HTR-8/SVneo (cell line): ENCODE measurements around the gene SLC39A11.
A peak's percentile ranks its signal among the peaks of the same experiment; 100 is the strongest.
"Not testable (repeated sequence)": the region's sequence is repeated elsewhere in the genome, so short reads cannot be mapped to it uniquely, and the experiment has no call there.

Source experiments
- DNase-seq: peaks from one replicate; pipeline ENCODE4 v3.0.0; 2011; ENCODE audit warnings: low spot score, mixed read lengths; ENCODE audit not compliant: insufficient read length
- FAIRE-seq: peaks from 2 replicates; lab custom pipeline; 2011; peaks lifted over from hg19 to GRCh38; lab: Jason Lieb, UNC

SLC39A11 gene

DNA sequence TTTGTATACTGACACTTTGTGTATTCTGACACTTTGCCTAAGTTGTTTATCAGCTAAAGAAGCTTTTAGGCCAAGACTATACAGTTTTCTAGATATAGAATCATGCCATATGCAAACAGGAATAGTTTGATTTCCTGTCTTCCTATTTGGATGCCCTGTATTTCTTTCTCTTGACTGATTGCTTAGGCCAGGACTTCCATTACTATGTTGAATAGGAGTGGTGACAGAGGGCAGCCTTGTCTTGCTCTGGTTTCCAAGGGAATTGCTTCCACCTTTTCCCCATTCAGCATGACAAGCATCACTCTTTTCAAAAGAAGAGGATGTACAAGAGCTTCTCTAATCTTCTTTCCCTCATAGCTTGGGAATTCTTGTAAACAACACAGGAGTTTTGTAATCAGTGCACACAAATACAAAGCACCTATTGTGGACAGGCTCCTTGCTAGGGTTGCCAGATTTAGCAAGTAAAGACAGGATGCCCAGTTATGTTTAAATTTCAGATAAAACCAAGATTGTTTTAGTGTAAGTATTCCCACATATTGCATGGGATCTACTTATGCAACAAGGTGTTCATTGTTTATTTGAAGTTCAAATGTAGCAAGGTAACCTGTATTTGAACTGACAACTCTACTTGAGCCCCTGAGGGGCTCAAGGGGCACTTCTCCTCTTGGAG lies 233.5 kb downstream of the SLC39A11 start:
- DNase-seq (no peak), FAIRE-seq (no peak)

DNA sequence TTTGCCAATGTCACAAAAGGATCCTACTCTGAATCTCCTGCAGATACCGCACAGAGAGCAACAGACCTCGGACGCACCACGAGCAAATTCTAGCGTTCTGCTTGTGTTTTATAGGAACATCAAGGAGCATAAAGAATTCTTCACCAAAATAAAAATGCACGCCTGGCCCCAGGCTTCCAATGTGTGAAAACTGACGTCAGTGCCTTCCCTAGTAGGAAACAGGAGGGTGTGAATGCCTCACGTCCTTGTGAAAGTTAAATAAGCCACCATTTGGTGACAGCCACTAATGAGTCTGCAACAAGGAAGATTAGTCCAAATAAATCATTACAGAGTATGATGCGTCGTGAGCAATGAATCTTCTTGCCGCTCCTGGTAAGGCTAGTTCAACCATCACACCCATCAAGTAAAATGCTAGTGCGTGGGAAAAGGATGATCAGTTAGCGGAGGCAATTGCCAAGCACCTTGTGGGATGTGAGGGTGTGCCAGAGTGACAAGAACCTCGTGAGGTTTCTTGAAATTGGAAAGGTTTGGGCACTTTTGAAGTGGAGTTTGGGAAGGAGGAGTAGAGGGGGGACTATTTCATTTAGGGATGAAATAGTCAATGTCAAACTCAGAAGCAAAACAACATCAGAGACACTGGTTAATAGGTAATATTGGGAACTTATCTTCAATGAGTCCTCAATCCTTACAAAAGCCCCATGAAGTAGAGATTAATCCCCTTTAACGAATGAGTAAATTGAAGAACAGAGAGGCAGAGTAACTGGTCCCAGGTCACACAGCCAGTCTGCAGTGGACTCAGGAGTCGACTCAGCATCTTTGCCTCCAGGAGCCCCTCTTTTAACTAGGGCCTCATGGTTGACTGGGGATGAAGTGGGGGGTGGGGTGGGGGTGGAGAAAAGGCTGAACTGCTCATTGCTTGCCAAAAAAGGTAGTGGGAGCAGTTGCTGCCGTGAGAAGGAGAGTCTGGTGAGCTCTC lies 238.8 kb downstream of the SLC39A11 start:
- no peak for FAIRE-seq

DNA sequence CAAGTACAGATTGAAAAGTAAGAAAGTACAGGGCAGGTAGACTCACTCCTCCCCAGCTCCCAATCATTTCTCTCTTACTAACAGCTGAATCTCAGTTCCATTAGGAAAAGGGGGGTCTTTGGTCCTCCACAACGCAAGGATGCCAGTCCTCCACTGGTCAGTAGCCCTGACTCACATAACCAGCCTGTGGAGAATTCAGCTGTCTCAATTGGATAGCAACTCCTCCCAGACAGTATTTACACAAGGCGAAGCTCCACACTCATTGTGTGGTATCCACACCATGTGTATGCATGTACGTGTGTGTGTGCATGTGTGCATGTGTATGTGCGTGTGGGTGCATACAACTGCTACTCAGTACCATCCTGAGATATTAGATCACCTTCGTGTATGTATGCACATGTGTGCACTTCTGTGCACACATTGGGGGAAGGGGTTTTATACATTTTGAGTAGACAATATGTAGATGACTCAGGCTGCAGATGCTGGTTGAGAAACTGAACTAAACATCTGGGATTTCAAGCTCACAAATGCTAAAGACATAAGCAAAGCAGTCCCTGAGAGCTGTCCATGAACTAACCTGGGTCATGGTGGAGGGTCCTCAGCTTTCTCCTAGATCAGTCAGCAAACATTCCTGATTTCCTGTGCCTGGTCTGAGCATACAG lies 240.1 kb downstream of the SLC39A11 start:
- no peak for DNase-seq

More for the DNA sequence above, 238.8 kb downstream of the SLC39A11 start:
- no peak for DNase-seq

DNA sequence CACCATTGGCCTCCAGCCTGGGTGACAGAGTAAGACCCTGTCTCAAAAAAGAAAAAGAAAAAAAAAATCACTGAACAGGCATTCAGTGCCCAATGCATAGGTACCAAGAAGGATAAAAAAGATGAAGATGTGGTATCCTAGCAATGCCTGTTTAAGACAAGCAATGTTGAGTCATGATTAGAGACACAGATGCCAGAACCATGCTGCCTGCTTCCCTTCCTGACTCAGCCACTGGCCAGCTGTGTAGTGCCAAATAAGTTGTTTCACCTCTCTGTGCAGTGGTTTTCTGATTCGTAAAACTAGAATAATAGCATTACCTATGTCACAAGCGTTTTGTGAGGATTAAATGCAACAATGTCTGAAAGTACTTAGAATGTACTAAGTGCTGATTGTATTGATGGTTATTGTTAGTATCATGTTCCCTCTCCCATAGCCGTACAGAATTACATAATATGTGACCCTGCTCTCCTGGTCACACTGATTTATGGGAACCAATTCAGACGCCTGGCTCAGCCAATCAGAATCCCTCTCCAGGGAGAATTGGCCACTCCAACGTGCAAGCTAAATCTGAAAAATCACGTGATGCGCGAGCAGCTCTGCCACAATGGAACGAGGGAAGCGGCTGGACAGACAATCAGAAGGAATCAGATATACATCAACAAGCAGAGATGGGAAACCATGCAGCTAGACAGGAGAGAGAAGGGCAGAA lies 241.9 kb downstream of the SLC39A11 start:
- DNase-seq (no peak), FAIRE-seq (no peak)

More for the DNA sequence above, 240.1 kb downstream of the SLC39A11 start:
- peak; percentile 4 for FAIRE-seq

DNA sequence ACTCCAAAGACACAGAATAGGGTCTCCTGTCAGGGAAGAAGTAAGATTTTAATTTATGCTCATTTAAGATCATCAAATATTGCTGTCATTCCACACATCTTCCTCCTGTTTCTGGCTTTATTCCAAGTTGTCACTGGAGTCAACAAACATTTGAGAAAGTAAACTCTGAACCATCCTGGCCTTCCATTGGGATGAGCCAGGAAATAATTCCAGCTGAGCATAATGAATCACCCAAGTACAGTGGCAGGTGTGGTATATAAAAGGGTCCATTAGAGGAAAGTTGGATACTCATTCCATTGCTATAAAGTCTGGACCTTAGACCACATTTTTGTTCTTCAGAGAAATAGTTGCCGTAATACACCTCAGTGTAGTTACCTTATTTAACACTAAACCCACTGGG lies 246.1 kb downstream of the SLC39A11 start:
- FAIRE-seq = no peak

DNA sequence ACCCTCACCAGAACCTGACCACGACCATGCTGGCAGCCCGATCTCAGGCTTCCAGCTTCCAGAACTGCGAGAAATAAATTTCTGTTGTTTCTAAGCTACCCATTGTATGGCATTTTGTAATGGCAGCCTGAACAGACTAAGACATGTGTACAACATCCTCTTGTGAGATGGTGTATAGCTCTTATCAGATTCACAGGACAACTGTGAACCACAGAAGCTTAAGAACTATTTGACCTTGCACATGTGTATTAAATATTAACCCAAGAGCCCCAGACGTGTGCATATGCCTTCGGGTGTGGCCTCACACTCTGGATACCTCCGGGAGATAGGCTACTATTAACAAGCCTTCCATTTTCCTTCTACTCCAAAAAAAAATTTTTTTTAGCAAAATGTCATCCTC lies 248.9 kb downstream of the SLC39A11 start:
- FAIRE-seq (no peak), DNase-seq (no peak)

More for the DNA sequence above, 246.1 kb downstream of the SLC39A11 start:
- DNase-seq = no peak

DNA sequence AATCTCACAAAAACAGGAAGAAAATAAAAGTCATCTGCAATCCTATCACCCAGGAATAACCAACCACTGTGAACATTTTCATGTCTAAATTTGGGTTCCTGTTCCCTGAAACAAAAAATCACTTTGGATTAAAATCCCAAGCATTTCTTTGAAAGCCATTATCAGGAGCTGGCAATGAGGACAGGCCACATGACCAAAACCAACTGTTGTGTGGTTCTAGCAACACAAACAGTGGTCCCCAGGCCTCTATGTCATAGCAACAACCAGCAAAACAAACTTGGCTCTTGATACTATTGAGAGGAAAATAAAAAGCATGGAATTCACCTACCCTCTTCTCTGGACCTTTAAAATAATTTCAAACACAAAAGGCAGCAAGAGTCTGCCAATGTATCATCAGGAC lies 252.5 kb downstream of the SLC39A11 start:
- DNase-seq = no peak
- FAIRE-seq = no peak

DNA sequence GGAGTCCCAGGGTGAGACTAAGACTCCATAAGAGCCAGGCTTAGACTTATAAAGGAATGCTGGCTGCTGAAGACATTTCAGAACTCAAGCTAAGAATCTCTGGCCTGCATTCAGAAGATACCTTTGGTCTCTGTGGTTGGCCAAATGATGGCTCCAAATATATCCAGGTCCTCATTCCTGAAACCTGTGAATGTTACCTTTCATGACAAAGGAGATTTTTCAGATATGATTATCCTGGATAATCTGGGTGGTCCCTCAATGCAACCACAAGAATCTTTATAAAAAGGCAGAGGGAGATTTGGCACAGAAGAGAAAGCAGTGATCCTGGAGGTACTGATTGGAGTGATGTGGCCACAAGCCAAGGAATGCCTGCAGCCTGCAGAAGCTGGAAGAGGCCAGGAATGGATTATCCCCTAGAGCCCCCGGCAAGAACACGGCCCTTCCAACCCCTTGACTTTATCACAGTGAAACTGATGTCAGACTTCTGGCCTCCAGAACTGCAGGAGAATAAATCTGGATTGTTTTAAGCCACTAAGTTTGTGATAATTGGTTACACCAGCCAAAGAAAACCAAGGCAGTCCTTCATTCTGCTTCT lies 253.3 kb downstream of the SLC39A11 start:
- FAIRE-seq (no peak), DNase-seq (no peak)

DNA sequence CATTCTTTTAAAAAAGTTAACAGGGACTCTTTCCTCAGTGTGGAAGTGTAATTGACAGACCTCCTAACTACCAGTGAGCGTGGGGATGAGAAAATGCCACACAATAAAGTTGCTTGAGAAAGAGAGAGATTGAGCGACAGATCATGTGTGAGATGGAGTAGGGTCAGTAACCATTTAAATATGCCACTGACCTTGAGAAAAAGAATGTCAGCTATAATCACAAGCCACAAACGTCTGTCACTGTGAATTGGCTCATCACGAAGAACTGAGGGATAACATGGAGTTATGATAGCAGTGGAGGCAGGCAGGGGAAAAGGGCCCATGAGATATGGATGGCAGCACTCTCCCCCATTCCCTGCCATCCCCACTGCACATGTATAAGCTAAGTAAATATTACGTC lies 253.9 kb downstream of the SLC39A11 start:
- peak; percentile 57 for FAIRE-seq
- DNase-seq = no peak

DNA sequence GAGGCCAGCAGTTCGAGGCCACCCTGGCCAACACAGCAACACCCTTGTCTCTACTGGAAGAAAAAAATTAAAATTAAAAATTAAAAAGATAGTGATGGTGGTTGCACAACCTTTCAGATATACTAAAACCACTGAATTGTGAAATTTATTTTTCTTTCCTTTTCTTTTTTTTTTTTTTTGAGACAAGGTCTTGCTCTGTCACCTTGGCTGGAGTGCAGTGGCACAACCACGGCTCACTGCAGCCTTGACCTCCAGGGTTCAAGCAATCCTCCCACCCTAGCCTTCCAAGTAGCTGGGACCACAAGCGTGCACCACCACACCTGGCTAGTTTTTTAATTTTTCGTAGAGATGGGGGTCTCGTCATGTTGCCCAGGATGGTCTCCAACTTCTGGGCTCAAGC lies 254.4 kb downstream of the SLC39A11 start:
- DNase-seq = no peak
- FAIRE-seq = no peak

DNA sequence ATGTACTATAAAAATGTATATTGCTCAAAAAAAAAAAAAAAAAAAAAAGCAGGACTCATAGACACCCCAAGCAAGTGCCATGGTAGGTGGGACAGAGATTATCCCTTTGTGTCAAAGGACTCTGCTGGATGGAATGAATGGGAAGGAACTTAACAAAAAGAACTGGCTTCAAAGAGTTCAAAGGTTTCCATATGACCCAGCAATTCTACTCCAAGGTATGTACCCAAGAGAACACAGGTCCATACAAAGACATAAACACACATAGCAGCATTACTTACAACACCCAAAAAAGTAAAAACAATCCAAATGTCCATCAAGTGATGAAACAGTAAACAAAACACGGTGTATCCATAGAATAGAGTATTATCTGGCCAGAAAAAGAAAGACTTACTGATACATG lies 255.2 kb downstream of the SLC39A11 start:
- no peak for DNase-seq
- FAIRE-seq = no peak

DNA sequence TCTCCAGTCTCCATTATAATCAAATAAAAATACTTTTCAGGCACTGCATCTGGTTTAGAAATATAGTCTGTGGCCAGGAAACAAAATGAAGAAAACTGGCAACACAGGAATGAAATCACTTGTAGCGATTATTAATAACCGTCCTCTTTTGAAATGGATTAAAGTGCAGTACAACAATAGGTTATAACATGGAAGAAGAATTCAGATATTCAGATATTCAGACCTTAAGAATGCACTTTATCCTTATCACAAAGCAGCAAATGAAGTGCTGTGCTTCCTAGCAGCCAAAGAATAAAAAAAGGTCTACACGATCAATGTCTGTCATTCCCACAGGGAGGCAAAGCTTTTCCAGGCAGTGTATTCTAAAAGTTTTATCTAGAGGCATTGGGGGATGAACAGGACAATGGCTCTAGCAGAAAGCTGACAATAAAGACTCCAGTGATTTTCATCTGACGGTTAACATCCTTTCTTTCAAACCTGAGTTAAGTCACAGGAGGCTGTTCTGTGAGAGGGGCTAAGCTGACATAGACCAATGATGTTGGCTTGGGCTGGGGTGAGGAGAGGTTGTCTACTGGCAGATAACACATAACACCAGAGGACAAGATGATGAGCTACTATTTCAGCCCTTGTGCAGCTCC lies 259.2 kb downstream of the SLC39A11 start:
- no peak for FAIRE-seq
- DNase-seq = no peak

DNA sequence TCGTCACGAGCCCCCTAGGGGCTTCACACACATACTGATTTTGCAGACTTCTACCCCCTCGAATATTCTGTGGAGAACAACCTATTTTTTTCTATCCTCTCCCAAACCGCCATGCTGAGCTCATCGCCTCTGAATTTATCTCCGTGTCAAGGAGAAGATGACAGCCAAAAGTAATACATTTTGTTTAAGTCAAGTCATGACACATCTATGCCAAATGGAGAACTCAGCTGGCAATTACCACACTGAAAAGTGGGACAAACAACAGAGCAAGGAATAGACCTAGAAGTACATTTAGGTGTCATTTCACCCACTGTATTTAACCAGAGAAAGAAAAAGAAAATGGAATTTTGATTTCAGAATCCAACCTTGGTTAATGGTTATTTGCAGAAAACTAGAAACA lies 260.2 kb downstream of the SLC39A11 start:
- DNase-seq = no peak
- FAIRE-seq = no peak

DNA sequence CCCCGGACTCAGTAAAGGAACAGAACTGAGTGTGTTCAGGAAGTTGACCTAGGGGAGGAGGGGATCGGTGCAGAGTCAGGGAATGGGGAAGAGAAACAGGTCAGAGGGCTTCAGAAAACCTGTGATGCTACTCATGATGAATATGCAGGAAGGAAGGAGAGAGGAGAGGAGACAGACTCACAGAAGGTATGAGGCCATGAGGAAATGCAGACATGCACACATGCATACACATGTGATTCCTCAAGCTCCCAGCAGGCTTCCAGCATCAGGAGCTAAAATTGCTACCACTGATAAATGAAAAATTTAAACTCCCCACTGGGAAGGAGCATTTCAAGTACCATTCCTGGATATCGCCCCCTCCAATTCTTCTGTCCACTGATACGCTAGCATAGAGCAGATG lies 262.6 kb downstream of the SLC39A11 start:
- FAIRE-seq (no peak), DNase-seq (no peak)

DNA sequence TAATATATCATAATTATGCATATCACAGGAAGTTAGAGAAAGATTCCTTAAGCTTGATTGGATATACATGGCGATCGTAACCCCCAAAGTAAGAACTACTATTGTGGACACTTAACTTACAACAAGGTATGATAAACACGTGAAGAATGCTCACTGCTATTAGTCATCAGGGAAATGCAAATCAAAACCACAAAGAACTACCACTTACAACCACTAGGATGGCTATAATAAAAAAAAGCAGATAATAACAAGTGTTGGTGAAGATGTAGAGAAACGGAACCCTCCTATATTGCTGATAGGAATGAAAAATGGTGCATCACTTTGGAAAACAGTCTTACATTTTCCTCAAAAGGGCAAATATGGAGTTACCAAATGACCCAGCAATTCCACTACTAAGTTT lies 265.9 kb downstream of the SLC39A11 start:
- FAIRE-seq = no peak
- DNase-seq = peak; percentile 37

DNA sequence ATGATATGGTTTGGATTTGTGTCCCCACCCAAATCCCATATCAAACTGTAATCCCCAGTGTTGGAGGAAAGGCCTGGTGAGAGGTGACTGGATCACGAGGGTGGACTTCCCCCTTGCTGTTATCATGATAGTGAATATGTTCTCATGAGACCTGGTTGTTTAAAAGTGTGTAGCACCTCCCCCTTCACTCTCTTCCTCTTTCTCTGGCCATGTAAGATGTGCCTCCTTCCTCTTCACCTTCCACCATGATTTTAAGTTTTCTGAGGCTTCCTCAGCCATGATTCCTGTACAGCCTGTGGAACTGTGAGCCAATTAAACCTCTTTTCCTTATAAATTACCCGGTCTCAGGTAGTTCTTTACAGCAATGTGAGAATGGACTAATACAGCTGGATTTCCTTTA lies 266.4 kb downstream of the SLC39A11 start:
- not testable (repeated sequence) for FAIRE-seq, DNase-seq

DNA sequence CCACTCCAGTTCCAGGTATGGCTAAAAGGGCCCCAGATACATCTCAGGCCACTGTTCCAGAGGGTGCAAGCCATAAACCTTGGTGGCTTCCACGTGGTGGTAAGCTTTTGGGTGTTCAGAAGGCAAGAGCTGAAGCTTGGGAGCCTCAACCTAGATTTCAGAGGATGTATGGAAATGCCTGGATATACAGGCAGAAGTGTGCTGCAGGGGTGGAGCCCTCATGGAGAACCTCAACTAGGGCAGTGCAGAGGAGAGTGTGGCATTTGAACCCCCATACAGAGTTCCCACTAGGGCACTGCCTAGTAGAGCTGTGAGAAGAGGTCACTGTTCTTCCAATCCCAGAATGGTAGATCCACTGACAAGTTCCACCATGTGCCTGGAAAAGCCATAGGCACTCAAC lies 267.3 kb downstream of the SLC39A11 start:
- FAIRE-seq (no peak), DNase-seq (no peak)

DNA sequence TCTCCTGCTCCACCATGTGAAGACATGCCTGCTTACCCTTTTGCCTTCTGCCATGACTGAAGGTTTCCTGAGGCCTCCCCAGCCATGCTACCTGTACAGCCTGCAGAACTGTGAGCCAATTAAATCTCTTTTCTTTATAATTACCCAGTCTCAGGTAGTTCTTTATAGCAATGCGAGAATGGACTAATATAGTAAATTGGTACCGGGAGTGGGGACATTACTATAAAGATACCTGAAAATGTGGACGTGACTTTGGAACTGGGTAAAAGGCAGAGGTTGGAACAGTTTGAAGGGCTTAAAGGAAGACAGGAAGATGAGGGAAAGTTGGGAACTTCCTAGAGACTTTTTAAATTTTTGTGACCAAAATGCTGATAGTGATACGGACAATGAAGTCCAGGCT lies 268.2 kb downstream of the SLC39A11 start:
- DNase-seq, FAIRE-seq: not testable (repeated sequence)

DNA sequence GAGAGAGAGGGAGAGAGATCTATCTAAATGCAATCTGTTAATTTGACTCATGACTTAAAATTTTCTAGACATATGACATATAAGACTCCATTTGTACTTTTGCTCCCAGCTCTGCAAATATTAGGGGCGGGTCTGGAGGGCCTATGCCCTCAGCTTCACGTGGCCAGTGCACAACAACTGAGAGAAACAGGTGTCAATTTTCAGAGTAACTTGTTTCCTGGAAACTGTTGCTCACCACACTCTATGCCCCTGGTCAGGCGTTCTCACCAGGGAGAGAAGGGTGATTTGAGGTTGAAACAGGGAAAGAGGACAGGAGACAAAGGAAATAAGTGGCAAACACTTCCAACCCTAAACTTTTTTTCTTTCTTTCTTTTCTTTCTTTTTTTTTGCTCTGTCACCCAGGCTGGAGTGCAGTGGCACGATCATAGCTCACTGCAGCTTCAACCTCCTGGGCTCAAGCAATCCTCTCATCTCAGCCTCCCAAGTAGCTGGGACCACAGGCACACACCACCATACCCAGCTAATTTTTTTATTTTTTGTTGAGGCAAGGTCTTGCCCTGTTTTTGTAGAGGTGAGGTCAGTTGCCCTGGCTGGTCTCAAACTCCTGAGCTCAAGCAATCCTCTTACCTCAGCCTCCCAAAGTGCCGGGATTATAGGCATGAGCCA lies 270.0 kb downstream of the SLC39A11 start:
- no peak for FAIRE-seq
- DNase-seq = no peak
